ENCODE data around the gene RAB11FIP4. TPM values are rescaled to one million over a fixed set of nuclear protein-coding genes. Genes with fewer than 3 reads are reported as not detected.

Gene RAB11FIP4
- total and polyA plus RNA-seq, 10 of the 15 experiments (the other 5 are each of a cell fraction or from before 2014, with no cell fraction given): 1.4 to 27.0 (median 17.6) TPM

DNA sequence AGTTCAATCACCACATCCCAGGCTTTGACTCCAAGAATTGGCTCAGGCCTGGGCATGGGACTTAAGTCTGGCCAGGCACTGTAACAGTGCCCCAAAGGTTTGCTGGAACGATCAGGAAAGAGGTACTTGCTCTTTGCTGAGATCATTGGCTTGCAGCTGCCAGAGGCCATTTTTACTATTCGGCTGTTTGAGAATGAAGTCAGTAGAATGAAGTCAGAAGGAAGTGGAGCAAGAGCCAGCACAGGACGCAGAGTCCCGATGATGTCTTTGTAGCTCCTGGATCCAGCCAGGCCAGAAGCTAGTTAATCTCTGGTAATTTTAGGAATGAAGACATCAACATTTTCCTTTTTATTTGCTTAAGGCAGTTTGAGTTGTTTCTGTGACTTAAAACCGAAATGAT, 195.5 kb downstream of the RAB11FIP4 start:
- CTCF ChIA-PET: interaction anchor here (1.2 kb wide), 1 partner anchor 256 kb away, joined by 3 read pairs; no protein-coding TSS in a partner anchor
- no peak for TF ChIP-seq ZBTB40 (IDR thresholded peaks at IDR 0.05; ENCODE audit: borderline replicate concordance)
- TF ChIP-seq, protein P1, sequence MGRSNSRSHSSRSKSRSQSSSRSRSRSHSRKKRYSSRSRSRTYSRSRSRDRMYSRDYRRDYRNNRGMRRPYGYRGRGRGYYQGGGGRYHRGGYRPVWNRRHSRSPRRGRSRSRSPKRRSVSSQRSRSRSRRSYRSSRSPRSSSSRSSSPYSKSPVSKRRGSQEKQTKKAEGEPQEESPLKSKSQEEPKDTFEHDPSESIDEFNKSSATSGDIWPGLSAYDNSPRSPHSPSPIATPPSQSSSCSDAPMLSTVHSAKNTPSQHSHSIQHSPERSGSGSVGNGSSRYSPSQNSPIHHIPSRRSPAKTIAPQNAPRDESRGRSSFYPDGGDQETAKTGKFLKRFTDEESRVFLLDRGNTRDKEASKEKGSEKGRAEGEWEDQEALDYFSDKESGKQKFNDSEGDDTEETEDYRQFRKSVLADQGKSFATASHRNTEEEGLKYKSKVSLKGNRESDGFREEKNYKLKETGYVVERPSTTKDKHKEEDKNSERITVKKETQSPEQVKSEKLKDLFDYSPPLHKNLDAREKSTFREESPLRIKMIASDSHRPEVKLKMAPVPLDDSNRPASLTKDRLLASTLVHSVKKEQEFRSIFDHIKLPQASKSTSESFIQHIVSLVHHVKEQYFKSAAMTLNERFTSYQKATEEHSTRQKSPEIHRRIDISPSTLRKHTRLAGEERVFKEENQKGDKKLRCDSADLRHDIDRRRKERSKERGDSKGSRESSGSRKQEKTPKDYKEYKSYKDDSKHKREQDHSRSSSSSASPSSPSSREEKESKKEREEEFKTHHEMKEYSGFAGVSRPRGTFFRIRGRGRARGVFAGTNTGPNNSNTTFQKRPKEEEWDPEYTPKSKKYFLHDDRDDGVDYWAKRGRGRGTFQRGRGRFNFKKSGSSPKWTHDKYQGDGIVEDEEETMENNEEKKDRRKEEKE (IDR thresholded peaks at IDR 0.05): no peak
- no peak for TF ChIP-seq MYB (IDR thresholded peaks at IDR 0.05; ENCODE audit: borderline replicate concordance, low read depth, low read length)
- no peak for TF ChIP-seq MEF2B (IDR thresholded peaks at IDR 0.05; ENCODE audit: partially characterized antibody, poor library complexity, severe bottlenecking)
- no peak for TF ChIP-seq SMAD1 (IDR thresholded peaks at IDR 0.05; ENCODE audit: low read depth, partially characterized antibody)
- no peak for TF ChIP-seq ZSCAN29 (IDR thresholded peaks at IDR 0.05)
- Histone ChIP-seq H3K27me3 (replicated peaks in 1 of 2; ENCODE audit: control insufficient read depth in 2 of 2, insufficient read depth in 2 of 2, low read length in 1 of 2) (no peaks in the 10 kb centered on the region), H3K9ac (ENCODE audit: control insufficient read depth, insufficient read depth, low read length) (no peak overlapping the region), H3K4me3 (no peak overlapping the region), H3K4me2 (ENCODE audit: control insufficient read depth, insufficient read depth) (no peak overlapping the region), H4K20me1 (ENCODE audit: control insufficient read depth, insufficient read depth) (no peaks in the 10 kb centered on the region), H3K79me2 (ENCODE audit: control insufficient read depth, insufficient read depth, low read length) (no peaks in the 10 kb centered on the region), H3K36me3 (ENCODE audit: control insufficient read depth in 2 of 2, insufficient read depth in 2 of 2, low read length in 1 of 2) (no peaks in the 10 kb centered on the region), H3K27ac (ENCODE audit: control insufficient read depth, insufficient read depth) (no peak overlapping the region), H2AFZ (ENCODE audit: control insufficient read depth, low read depth, low read length) (no peak overlapping the region), H3K9me3 (replicated peaks; ENCODE audit: control insufficient read depth, insufficient read depth, low read length) (no peaks in the 10 kb centered on the region), H3K4me1 (ENCODE audit: control insufficient read depth, insufficient read depth, low read length) (peaks cover 7% of the 10 kb centered on the region)
- ATAC-seq (no peak), DNase-seq (ENCODE audit: low read depth, low spot score) (no peak), FAIRE-seq (no peak)
- in situ Hi-C loops (cut with MboI): no loop called here
- RAD21 ChIA-PET (ENCODE audit: unreplicated experiment): no interaction called here
- BruUV-seq (replicated peaks): no TSS peak
- intact Hi-C loops (cut with micrococcal nuclease; ENCODE audit: unreplicated experiment): no loop called here
- WGBS (ENCODE audit: insufficient coverage, insufficient replicate concordance, low lambda C conversion rate, missing lambda C conversion rate): 36% methylated on average over 5 of the region's 5 CpGs
- SMC1A ChIA-PET (ENCODE audit: uncharacterized antibody, unreplicated experiment): no interaction called here
- POLR2A ChIA-PET: no interaction called here
